GM19025 (cell line): Measurements from ENCODE around the gene FXYD2.

Experiments
- ATAC-seq: cut with Tn5 transposase; IDR thresholded peaks from one replicate; pipeline ENCODE4 v1.9.1; 2021; ENCODE audit warnings: mild to moderate bottlenecking, low read depth, moderate library complexity; ENCODE audit not compliant: unreplicated experiment

Gene FXYD2

DNA sequence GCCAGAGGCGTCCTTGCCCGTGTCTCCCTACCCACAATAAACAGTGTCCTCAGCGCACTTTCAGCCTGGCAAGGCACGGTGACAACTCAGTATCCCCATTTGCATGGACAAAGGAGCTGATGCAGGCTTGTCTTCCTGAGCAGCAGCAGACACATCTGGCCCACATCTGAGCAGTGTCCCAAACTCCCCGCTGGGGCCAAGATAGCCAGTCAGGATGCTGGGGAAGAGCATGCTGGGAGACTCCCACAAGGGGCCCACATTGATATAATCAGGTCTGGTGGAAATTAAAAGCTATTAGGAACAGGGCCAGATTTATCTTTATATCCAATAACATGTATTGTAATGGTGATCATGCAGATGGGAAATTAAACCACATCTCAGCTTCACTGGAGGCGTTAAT lies 52.2 kb downstream of the FXYD2 start:
- ATAC-seq = no peak

DNA sequence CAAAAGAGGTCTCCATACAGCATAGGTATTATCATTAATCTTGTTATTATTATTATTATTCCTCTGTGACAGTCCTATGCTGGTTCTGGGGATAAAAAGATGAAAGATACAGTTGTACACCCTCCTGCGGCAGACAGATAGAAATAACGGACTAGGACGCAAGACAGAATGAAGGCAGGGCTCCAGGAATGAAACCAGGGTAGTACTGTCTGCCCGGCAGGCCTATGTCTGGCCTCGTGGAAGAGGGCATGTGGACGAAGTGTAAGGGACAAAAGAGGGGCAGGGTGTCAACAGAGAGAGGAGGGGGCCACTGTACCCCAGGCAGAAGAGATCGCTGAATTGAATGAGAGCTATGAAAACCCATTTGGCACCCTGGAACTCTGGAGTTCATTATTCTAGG lies 52.7 kb downstream of the FXYD2 start:
- no peak for ATAC-seq

DNA sequence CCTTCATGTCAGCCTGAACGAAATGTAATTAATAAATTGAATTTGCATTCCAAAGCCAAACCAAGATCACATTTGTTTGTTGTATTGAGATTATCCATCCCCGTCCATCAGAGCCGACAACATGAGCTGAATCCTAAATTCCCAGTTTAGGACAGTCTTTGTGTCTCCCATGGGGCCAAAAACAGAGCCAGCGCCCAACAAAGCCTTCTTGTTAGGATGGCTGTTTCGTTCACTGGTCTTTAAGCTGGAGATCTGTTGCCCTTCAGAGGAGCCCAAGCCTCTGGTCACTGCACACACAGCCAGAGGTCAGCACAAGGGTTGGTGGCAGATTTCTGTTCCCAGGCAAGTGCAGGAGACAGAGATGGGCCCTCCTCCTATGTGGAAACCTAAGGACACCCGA lies 53.3 kb downstream of the FXYD2 start:
- ATAC-seq = no peak

DNA sequence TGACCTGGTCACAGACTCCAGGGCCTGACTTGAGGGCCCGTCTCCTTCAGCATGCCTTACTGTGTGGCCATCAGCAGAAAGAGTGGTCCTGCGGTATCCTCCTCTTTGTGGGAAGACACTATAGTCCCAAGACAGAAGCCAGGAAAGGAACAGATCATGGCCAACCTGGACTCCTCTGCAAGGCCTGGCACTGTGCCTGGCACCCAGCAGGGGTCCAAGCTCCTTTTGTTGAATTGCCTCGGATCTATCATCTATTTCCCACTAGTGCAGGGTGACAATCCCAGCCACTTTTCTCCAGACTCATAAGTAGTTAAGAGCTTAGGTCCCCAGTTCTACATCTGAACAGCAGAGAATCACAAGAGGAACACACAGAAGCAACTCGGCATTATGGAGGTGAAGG lies 54.5 kb downstream of the FXYD2 start:
- ATAC-seq = no peak
